ENCODE data around the gene MYL1. TPM values are rescaled to one million over a fixed set of nuclear protein-coding genes. Genes with fewer than 3 reads are reported as not detected.

Gene MYL1
- total RNA-seq, 1 experiment from 2014 or later: not detected

DNA sequence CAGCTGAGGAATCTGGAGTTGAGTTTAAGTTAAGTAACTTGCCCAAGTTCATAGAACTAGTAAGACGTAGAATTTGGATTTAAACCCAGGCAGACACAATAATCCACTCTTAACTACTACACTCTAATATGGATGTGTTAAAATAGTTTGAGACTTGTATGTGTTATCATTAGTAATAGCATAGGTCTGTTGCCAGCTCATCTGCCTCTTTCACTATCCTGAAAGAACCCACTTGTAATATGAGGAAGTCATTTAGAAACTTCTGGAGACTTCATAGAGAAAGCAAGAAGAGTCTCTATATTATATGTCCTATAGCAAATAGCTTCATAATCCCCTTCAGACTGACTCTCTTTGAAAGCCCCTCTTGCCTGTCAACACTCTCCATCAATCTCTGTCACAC is 46.7 kb downstream of the MYL1 start:
- no peak for DNase-seq (ENCODE audit: low read depth)

- DNase-seq (ENCODE audit: low read depth): no peak
Observed at GRCh38 chr2:210267698-210268097, 47.3 kb downstream of the MYL1 start.

GRCh38 chr2:210264282-210264681 is 50.7 kb downstream of the MYL1 start:
- no peak for DNase-seq (ENCODE audit: low read depth)

- no peak for DNase-seq (ENCODE audit: low read depth)
Observed at GRCh38 chr2:210263841-210264240, 51.1 kb downstream of the MYL1 start.

DNA sequence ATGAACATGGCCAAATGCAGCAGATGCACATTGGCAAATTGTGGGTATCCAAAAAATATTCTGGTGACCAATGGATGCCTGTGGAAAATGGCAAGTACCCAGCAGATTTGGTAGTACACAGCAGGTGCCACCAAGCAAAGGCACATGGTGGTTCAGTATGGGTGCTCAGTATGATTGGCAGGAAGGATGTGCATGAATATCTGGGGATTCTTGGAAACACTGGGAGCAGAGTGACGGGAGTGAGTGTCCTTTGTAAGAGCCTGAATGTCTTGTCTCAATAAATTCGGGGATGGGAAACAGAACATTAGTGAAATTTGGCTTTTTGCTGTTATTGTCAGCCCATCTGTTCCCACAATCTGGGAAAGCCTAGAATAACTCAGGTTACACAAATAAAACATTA is 52.9 kb downstream of the MYL1 start:
- DNase-seq (ENCODE audit: low read depth): no peak

GRCh38 chr2:210259687-210260086 is 55.3 kb downstream of the MYL1 start:
- DNase-seq (ENCODE audit: low read depth): no peak

GRCh38 chr2:210252699-210253606 is 62.0 kb downstream of the MYL1 start:
- no peak for DNase-seq (ENCODE audit: low read depth)

DNA sequence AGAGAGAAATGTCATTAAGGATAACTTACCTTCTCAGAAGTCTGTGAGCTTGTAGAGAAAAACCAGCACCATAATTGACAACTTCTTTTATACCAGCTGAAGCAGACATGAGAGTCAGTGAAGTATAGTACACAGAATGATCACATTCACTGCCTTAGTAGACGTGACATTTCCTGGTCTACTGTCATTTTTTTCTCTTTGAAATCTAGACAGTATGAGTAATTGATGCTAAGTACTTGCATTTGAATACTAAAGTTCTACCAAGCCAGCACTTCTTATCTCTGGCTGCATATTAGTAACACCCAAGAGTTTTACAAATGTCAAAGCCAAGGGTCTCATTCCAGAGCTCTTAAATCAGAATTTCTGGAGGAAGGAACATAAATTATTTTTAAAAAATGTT is 64.4 kb downstream of the MYL1 start:
- DNase-seq (ENCODE audit: low read depth): no peak

Small RNA genes within 50 kb of the gene (small RNA-seq; reads per million reads assigned to genes)
- not detected for gene RF00019

Other genes with a start within 250 kb of the MYL1 start
- 5.6 and 6.4 TPM in 2 replicates for gene KANSL1L, start 143.8 kb downstream of the MYL1 start, total RNA-seq (2014; rRNA removed; shearing (Covaris generic))
- gene ACADL, start 89.7 kb downstream of the MYL1 start, total RNA-seq (2014; rRNA removed; shearing (Covaris generic)): not detected in 2 replicates
- 29.7 and 38.3 TPM in 2 replicates for gene LANCL1, start 161.6 kb upstream of the MYL1 start, total RNA-seq (2014; rRNA removed; shearing (Covaris generic))
- 13.8 and 17.4 TPM in 2 replicates for gene CPS1, start 241.4 kb upstream of the MYL1 start, total RNA-seq (2014; rRNA removed; shearing (Covaris generic))

All from HT1080 (cell line).